ENCODE measurements around the gene C6orf136.
"Not testable (repeated sequence)": the region's sequence is repeated elsewhere in the genome, so short reads cannot be mapped to it uniquely, and the experiment has no call there.

C6orf136 gene

DNA sequence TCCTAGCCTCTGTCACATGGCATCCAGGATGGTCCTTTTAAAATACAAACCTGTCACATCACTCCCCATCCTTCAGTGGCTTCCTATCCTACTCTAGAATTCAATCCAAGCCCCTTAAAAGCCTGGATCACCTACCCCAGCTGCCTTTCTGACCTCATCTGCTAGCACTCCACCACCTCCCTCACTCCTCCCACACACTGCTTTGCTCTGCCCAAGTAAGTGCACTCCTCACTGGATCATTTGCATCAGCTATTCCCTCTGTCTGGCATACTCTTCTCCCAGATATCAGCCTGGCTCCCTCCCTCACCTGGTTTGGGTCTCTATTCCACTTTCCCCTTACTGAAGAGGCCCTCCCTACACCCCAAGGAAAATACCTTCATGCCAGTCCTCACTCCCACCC, 10.5 kb downstream of the C6orf136 start:
- no peak for FAIRE-seq
- DNase-seq (ENCODE audit: low spot score): no peak

- not testable (repeated sequence) for DNase-seq (ENCODE audit: low spot score); FAIRE-seq
Observed at GRCh38 chr6:30657922-30658321, 11.0 kb downstream of the C6orf136 start.

DNA sequence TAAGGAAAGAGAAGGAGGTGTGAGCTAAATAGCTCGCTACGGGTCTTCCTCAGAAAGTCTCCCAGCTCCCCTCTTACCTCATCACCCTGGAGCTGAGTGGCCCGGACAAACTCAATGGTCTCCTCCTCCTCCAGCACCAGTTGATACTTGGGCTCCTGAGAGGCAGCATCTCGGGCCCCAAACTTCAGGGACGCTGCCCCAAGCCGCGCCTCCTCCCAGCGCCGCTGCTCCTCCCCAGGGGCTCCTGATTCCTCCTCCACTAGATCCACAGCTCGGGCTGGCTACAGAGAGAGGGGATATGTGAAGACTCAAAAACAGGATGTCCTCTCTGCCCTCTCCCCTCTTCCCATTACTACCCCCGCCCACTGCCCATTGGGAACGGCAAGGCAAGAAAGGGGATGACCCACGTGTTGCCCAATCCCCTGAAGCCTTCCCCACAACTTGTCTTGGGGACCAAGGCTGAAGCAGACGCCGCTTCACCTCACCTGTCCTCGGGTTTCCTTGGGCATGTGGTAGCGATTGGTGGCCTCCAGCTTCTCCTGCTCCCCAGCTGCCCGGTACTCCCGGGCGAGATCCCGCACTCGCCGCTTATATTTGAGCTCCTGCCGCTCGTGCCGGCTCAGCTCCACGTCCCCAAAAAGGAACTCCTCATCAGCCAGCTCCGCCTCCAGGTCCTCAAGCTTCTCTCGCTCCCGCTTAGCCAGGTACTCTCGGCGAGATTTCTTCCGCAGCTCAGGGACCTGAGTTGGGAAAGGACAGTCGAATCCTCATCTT, 18.2 kb downstream of the C6orf136 start:
- no peak for DNase-seq (ENCODE audit: low spot score)
- FAIRE-seq: no peak

- not testable (repeated sequence) for DNase-seq (ENCODE audit: low spot score); FAIRE-seq
Observed at GRCh38 chr6:30666300-30666699, 19.4 kb downstream of the C6orf136 start.

DNA sequence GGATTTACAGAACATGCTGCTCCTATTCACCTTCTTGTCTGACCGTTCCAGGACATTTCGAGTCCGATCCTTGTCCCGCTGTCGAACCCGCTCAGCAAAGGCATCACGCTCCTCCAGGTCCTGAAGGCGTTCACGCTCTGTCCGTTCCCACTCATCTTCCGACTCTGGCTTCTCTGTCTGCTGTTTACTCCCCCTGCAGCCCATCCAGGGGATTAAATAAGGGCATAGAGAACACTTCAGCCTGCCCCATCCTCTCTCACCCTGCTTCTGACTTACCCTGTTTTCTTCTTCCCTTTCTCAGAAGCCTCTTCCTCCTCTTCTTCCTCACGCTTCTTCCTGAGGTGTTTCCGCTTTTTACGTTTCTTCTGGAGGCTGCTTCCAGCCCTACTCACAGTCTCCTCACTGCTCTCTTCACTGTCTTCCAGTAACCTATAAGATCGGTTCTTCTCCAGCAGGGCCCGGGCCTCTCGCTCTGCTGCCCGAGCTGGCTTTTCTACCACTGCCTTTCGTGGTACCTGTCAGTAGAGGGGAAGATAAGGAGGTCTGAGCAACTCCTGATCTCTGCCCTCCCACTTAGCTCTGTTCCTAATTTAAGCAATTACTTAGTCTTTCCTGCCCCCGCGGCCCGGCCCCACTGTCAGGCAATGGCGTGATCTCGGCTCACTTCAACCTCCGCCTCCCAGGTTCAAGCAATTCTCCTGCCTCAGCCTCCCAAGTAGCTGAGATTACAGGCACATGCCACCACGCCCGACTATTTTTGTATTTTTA, 24.0 kb downstream of the C6orf136 start:
- no peak for DNase-seq (ENCODE audit: low spot score)

GRCh38 chr6:30672445-30673253, 25.7 kb downstream of the C6orf136 start, which contains the start of gene DHX16:
DHX16 (minus strand) TSS chr6:30673006; CDS start chr6:30672841, 165 bp downstream.
- FAIRE-seq: no peak
- peak; percentile 92 for DNase-seq (ENCODE audit: low spot score)

More for the DNA sequence above, 24.0 kb downstream of the C6orf136 start:
- no peak for FAIRE-seq

- FAIRE-seq: no peak
- no peak for DNase-seq (ENCODE audit: low spot score)
Observed at GRCh38 chr6:30676660-30677285, 29.8 kb downstream of the C6orf136 start.

DNA sequence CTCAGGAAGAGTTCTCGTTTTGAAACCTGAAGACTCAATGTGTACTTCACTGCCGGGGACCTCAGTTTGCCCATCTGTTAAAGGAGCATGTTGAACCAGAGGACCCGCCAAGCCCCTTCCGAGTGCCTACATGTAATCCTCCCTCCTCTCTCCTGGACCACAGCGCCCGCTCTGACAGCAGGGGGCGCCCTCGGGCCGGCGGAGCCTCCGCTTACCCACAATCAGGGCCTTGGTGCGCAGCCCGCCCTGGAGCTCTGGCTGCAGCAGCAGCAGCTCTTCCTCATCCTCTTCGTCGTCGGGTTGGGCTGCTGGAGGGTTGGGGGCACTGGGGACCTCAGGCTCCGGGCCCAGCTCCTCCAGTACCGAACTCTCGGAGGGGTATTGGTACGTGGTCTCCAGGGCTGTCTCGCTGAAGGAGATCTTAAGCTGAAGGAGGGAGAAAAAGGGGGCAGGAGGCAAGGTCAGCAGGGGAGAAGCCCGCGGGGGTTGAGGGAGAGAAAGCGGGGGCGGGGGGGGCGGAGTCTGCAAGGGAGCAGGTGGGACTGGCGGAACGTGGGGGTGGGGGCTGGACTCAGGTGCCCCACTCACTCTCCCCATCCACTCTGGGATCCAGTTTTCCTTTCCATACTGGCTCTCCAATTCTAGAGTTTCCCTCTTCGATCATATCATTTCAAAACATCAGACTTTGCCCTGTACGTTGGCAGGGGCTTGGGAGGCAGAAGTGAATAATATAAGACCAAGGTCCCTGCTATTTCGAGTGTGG, 32.2 kb downstream of the C6orf136 start:
- no peak for FAIRE-seq
- DNase-seq (ENCODE audit: low spot score): peak; percentile 74

GRCh38 chr6:30679765-30680535, 33.0 kb downstream of the C6orf136 start:
- FAIRE-seq (no peak), DNase-seq (ENCODE audit: low spot score) (no peak)

- FAIRE-seq (no peak), DNase-seq (ENCODE audit: low spot score) (no peak)
Observed at GRCh38 chr6:30681766-30682142, 34.8 kb downstream of the C6orf136 start.

DNA sequence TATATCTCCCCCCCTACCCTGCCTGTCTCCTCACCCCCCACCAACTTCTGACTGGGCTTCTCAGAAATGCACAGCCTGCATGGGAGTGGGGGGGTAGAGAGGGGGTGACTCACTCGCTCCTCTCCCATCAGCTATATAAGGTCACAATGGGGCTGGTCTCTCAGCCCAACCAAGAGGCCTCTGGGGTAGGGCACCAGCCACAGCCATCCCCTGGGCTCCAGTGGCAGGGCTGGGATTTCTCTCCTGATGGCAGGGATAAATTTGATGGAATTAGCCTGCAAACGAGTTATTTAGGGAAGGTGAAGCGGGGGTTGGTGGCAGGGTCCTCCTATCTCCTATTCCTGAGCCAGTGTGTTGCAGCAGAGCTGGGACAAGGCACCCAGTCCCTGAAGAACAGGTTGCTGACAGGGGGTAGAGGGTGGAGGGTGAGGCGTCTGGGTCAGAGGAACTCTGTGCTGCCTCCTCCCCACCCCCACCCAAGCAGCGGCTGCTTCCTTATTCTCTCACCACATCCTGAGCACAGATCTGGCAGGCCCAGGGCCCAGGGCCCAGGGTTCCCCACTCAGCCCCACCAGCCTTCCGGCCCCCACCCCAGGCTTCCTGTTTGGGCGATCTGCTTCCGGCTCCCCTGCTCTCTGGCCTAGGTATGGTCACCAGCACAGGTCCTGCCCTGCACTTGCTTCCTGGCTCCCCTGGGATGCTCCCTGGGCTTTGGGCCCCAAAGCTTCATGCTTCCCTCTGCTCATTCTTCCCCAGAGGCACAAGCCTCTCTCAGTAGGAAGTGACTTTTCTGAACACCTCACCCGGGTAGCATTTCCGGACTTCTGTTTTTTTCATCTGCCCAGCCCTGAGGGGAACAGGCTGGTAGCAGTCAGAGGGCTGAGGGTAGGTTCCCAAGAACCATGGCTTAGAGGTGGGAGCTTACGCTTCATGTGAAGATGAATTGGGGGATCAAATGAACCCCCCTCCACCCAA, 35.5 kb downstream of the C6orf136 start:
- DNase-seq (ENCODE audit: low spot score) (peak; percentile 80), FAIRE-seq (no peak)

DNA sequence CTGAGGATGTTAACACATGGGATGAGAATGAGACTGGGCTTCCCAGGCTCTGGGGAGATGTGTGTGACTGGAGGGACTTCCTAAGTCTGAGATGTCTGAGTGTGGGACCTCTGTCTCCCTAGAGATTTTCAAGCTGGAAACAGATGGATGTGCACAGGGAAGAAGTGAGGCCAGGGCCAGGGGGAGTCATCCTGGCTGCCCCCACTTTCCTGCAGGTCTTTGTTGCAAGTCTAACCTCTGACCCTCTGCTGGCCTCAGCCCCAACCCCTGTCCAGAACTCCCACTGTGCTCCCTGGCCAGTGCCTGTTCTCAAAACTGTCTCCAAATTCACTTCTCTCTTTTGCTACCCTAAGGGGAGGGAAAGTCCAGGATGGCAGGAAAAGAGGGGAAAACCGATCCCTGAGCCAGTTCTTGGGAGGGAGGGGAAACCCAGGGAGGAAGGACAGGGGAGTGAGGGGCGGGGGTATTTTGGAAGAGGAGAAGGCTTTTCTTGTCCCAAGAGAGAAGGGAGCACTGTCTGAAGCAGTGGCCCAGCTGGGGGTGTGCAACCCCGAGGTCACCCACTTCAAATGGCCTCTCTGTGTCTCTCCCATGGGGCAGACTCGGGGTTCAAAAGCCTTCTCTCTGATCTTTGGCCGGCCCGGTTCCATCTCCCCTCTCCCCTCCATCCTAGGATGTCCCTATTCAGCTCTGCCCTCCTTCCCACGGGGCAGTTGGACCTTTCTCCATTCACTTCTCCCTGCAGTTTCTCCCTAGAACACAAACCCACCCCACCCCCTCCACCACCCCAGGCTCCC, 36.4 kb downstream of the C6orf136 start:
- FAIRE-seq: no peak
- DNase-seq (ENCODE audit: low spot score): no peak

GRCh38 chr6:30683980-30684338, 37.0 kb downstream of the C6orf136 start:
- no peak for FAIRE-seq
- no peak for DNase-seq (ENCODE audit: low spot score)

DNA sequence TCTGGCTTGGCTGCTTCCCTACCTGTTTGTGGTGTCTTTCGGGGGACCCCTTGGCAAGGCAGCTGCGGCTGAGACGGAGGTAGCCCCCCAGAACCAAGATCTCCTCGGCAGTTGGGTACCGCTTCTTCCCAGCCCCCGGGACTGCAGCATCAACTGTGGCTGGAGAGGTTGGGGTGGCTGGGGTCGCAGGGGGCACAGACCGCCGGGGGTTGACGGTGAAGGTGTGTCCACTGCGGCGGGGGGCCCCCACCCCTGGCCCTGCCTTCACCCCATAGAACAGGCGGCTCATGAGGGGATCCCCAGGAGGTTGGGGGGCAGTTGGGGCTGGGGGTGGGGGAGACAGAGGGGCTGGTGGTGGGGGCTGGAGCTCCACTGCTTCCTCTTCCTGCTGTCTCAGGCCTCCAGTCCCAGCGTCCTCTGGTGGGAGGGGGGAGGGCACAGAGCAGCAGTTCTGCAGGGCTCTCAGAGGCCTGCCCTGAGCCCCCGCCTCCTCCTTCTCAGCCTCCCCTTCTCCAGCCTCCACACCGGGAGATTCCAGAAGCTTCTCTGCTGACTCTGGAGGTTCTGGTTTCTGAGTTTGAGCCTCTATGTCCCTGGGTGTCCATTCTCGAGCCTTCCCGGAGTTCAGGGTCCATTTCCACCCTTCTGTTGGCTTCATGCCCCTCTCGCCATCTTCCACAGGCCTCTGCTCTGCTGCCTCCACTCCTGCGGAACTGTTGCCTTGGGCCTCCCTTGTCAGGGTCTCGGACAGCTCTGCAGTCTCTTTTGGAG, 37.6 kb downstream of the C6orf136 start:
- FAIRE-seq (no peak), DNase-seq (ENCODE audit: low spot score) (no peak)

DNA sequence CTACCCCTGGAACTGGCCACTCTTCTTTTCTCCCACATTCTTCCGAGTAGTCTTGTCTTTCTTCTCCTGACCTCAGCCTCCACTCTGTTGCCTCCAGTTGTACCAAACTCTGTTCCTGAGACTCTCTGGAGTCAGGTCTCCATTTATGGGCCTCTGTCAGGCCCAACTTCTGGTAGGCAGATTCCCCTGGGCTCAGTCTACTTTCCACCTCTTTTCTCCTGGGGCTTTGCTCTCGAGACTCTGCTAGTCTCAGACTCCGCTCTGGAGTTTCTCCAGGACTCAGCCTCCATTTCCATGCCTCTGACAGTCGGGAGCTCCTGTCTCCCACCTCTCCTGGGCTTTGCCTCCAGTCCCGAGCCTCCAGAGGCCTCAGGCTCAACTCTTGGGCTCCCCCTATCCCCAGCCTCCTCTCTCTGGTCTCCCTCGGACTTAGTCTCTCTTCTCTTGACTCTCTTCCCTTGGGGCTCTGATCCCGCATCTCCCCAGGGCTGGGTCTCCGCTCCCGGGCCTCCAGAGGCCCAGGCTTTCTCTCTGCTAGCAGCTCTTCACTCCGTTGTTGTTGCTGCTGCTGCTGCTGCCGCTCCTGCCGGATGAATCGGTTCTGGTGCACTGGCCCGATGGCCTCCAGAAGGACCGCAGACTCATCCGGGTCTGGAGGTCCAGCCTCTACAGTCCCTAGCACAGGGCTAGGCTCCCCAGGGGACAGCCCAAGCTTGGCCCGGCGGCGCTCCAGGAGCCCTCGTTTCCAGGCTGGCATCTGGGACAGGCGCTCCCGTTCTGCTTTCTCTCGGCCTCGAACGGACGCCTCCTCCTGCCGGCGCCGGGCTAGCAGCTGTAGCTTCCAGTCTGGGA, 38.5 kb downstream of the C6orf136 start:
- no peak for DNase-seq (ENCODE audit: low spot score)
- FAIRE-seq: no peak
